Measurements from ENCODE around the gene ZNF385D.

DNA sequence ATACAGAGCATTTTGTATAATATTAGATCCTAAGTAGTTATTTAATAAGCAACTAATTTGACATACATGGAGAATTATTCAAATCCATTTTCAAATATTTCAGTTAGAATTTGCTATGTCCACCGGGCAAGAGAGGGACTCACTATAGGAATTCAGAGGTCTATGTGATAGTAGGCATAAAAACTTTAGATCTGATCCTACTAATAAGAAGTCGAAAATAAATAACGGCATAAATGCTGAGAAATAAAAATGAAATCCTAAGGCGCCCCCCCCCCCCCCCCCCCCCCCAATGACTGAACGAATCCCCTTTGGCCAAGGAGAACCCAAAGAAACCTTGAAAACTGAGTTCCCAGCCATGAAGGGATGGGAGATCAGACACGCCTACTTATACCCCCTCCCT, 80.6 kb downstream of the ZNF385D start:
- TF ChIP-seq, protein P1, sequence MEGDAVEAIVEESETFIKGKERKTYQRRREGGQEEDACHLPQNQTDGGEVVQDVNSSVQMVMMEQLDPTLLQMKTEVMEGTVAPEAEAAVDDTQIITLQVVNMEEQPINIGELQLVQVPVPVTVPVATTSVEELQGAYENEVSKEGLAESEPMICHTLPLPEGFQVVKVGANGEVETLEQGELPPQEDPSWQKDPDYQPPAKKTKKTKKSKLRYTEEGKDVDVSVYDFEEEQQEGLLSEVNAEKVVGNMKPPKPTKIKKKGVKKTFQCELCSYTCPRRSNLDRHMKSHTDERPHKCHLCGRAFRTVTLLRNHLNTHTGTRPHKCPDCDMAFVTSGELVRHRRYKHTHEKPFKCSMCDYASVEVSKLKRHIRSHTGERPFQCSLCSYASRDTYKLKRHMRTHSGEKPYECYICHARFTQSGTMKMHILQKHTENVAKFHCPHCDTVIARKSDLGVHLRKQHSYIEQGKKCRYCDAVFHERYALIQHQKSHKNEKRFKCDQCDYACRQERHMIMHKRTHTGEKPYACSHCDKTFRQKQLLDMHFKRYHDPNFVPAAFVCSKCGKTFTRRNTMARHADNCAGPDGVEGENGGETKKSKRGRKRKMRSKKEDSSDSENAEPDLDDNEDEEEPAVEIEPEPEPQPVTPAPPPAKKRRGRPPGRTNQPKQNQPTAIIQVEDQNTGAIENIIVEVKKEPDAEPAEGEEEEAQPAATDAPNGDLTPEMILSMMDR (IDR thresholded peaks at IDR 0.05; ENCODE audit: low read depth, low read length, missing input control), result no peak
- TF ChIP-seq RXRA (IDR thresholded peaks at IDR 0.05), result no peak
- TF ChIP-seq SP1 (IDR thresholded peaks at IDR 0.05), result no peak
- TF ChIP-seq, protein P2, sequence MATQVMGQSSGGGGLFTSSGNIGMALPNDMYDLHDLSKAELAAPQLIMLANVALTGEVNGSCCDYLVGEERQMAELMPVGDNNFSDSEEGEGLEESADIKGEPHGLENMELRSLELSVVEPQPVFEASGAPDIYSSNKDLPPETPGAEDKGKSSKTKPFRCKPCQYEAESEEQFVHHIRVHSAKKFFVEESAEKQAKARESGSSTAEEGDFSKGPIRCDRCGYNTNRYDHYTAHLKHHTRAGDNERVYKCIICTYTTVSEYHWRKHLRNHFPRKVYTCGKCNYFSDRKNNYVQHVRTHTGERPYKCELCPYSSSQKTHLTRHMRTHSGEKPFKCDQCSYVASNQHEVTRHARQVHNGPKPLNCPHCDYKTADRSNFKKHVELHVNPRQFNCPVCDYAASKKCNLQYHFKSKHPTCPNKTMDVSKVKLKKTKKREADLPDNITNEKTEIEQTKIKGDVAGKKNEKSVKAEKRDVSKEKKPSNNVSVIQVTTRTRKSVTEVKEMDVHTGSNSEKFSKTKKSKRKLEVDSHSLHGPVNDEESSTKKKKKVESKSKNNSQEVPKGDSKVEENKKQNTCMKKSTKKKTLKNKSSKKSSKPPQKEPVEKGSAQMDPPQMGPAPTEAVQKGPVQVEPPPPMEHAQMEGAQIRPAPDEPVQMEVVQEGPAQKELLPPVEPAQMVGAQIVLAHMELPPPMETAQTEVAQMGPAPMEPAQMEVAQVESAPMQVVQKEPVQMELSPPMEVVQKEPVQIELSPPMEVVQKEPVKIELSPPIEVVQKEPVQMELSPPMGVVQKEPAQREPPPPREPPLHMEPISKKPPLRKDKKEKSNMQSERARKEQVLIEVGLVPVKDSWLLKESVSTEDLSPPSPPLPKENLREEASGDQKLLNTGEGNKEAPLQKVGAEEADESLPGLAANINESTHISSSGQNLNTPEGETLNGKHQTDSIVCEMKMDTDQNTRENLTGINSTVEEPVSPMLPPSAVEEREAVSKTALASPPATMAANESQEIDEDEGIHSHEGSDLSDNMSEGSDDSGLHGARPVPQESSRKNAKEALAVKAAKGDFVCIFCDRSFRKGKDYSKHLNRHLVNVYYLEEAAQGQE (IDR thresholded peaks at IDR 0.05), result no peak
- no peak for TF ChIP-seq TAF1 (conservative IDR thresholded peaks at IDR 0.05)
- no peak for TF ChIP-seq YY1 (IDR thresholded peaks at IDR 0.05)
- no peak for TF ChIP-seq JUND (IDR thresholded peaks at IDR 0.05)
- TF ChIP-seq, protein P3, sequence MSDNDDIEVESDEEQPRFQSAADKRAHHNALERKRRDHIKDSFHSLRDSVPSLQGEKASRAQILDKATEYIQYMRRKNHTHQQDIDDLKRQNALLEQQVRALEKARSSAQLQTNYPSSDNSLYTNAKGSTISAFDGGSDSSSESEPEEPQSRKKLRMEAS (IDR thresholded peaks at IDR 0.05), result no peak

All from liver (tissue), 3 donors.